Stimulated activated CD4-positive, alpha-beta T cell treated with anti-CD3 and anti-CD28 coated beads, Interleukin-4, amount 100 ng/mL, for 4 hours (primary cell): ENCODE results near the gene ZNF320.
"Not testable (repeated sequence)": the region's sequence is repeated elsewhere in the genome, so short reads cannot be mapped to it uniquely, and the experiment has no call there.

ENCODE experiments used
- DNase-seq, 2 experiments: peaks; one replicate each; pipeline ENCODE4 v3.0.0-alpha.2; 2020

The ZNF320 gene

DNA sequence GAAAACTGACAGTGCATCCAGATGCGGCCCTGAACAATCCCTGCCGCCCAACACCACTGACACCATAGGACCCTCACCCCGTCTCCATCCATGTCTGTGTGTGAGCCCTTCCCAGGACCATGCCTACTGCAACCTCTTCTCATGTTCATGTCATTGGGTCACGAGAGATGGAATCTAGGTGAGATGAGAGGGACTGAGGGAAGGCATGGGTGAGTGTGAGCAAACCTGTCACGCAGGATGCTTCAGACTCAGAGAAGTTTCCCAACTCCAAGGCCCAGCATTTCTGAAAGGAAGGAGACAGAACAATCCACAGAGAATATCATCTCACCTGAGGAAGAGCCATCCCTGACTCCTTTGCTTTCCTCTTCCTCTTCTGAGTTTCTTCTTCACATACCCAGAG is 20.1 kb upstream of the ZNF320 start:
- DNase-seq = no peak

DNA sequence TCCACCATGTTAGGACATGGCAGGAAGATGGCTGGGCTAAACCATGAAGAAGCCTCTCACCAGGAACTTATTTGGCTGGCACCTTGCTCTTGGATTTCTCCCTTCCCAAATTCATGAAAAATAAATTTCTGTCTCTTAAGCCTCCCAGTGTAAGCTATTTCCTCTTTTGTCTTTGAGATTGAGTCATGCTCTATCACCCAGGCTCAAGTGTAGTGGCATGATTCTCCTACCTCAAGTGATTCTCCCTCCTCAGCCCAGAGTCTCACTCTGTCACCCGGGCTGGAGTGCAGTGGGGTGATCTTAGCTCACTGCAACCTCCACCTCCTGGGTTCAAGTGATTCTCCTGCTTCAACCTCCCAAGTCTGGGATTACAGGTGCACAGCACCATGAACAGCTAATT is 13.2 kb upstream of the ZNF320 start:
- DNase-seq = no peak

DNA sequence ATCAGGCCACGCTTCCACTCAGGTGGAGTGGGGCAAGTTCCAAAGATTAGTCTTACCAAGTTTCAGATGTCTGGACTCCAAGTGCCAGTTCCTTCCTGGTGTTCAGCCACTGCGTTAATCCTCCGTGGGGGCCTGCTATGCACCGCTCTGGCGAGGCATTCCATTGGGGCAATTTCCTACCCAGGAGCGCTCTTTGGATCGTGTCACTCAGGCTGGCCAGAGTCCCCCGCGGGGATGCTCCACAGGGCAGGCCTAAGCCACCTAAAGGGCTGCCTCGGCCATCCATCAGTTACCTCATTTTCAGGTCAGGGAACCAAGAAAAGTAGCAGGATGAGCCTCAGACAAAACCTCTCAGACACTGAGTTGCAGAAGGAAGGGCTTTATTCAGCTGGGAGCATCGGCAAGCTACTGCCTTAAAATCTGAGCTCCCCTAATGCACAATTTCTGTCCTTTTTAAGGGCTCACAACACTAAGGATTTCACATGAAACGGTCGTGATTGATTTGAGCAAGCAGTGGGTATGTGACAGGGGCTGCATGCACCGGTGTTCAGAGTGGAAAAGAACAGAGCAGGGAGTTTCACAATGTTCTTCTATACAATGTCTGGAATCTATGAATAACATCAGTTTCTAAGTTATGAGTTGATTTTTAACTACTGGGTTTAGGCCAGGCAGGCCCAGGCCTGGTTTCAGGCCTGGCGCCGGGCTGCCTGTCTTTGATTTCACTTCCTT is 6.8 kb upstream of the ZNF320 start:
- DNase-seq = not testable (repeated sequence)

DNA sequence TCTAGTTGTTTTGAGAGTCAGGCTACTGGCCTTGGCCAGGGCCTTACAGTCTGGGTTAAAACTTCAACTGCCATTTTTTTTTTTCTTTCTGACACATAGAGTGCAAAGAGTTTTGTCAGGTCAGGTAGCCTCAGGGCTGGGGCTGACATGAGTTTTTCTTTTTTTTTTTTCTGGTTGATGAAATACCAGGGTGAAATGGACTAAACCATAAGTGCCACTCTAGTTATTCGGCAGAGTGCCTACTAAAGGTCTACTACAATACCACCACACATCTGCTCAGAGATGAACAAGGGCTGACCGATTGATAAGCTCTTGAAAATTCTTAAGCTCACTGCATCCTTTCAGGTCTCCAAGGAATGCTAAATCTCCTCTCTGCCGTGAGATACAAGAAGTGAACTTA is 4.4 kb upstream of the ZNF320 start:
- DNase-seq = no peak

DNA sequence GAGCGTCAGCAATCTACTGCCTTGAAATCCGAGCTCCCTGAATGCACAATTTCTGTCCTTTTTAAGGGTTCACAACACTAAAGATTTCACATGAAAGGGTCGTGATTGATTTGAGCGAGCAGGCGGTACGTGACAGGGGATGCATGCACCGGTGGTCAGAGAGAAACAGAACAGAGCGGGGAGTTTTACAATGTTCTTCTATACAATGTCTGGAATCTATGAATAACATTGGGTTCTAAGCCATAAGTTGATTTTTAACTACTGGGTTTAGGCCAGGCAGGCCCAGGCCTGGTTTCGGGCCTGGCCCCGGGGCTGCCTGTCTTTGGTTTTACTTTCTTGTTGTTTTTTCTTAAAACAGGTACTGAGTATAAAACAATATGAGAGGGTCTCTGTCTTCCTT is 1.2 kb upstream of the ZNF320 start:
- not testable (repeated sequence) for DNase-seq

DNA sequence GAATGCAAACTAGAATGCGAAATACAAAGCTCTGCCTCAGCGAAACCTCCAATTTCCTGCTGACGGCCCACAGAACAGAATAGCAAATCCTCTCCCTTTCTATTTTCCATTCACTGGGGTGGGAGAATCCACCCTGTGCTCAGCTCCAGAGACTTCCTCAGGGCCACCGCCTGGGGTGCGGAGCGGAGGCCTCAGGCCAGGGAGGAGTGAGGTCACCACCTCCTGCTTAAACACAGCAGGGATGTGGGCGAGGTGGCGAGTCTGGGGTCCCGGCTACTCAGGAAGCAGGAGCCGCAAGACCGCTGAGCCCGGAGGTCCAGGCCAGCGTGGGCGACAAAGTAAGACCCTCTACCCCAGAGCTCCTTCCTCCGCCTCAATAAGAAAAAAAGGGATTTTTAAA is 666 bp upstream of the ZNF320 start:
- no peak for DNase-seq

DNA sequence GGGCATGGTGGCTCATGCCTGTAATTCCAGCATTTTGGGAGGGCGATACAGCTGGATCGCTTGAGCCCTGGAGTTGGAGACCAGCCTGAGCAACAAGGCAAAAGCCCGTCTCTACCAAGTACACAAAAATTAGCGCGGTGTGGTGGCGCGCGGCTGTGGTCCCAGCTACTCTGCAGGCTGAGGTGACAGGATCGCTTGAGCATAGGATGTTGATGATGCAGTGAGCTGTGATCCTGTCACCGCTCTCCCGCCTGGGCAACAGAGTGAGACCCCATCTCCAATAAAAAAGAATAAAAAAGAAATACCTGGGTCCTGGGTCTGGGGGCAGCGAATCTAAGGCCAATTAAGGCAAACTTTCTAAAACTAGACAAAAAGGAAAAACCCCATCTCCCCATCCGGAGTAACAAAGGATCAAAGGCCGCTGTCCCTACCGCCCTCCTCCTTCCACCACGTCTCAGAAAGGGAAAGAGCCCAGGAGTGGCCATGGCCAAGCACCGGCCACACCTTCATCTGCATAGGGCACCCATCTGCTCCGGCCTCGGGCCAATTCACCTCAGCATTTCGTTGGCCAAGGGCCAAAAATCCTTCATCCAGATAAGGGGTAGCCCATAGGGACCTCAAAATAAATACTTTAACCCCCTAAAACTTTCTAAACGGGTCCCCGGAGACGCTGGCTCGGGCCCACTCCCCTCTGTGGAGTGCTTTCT is 851 bp downstream of the ZNF320 start:
- no peak for DNase-seq

DNA sequence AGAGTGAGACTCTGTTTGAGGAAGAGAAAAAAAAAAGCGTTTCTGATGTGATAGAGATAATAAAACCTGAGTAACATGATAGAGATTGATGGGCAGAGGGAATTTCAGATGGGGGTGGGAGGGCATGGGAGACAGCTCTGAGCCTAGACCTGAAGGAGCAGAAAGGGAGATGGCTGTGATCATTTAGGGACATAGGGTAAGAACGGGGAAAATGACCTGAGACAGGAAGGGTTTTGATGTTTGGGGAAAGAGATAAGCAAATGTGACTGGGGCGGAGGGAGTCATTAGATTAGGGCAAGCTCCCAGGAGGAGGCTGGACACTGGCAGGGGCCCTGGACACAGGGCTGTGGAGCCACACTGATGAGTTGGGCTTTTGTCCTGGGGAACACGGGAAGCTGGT is 6.1 kb downstream of the ZNF320 start:
- DNase-seq = no peak

DNA sequence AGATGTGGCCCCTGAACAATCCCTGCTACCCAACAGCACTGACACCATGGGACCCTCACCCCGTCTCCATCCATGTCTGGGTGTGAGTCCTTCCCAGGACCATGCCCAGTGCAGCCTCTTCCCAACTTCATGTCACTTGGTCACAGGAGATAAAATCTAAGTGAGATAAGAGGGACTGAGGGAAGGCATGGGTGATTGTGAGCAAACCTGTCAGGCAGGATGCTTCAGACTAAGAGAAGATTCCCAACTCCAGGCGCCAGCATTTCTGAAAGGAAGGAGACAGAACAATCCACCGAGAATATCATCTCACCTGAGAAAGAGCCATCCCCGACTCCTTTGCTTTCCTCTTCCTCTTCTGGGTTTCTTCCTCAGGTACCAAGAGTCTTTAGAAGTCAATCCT is 7.5 kb downstream of the ZNF320 start:
- DNase-seq = no peak

DNA sequence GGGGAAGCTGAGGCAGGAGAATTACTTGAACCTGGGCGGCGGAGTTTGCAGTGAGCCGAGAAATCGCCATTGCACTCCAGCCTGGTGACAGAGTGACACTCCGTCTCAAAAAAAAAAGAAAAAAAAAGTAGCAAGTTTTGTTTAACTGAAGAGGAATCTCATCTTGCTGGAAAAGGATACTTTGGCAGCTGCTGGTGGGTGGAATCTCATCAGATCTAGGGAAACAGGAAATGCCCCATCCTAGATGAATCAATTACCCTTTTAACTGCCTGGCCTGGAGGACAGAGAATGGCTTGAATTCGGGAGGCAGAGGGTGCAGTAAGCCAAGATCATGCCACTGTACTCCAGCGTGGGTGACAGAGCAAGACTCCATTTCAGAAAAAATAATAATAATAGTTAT is 8.4 kb downstream of the ZNF320 start:
- no peak for DNase-seq

DNA sequence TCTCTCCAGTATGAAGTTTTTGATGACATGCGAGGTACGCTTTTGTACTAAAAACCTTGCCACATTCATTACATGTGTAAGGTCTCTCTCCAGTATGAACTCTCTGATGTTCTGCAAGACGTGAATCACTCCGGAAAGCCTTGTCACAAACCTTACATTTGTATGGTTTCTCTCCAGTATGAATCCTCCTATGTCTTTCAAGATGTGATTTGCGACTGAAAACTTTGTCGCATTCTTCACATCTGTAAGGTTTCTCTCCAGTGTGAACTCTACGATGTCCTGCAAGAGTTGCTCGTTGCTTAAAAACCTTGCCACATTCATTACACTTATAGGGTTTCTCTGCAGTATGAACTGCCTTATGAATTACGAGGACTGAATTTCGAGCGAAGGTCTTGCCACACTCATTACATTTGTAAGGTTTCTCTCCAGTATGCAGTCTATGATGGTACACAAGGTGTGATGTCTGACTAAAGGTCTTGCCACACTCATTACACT is 16.5 kb downstream of the ZNF320 start:
- no peak for DNase-seq

DNA sequence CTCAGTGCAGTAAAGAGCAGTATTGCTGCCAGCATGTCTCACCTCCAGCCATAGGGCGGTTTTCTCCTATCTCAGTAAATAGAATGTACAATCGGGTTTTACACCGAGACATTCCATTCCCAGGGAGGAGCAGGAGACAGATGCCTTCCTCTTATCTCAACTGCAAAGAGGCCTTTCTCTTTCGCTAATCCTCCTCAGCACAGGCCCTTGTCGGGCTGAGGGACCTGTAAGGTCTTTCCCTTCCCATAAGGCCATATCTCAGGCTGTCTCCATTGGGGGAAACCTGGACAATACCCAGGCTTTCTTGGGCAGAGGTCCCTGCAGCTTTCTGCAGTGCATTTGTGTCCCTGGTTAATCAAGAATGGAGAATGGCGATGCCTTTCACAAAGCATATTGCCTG is 24.4 kb downstream of the ZNF320 start:
- not testable (repeated sequence) for DNase-seq

DNA sequence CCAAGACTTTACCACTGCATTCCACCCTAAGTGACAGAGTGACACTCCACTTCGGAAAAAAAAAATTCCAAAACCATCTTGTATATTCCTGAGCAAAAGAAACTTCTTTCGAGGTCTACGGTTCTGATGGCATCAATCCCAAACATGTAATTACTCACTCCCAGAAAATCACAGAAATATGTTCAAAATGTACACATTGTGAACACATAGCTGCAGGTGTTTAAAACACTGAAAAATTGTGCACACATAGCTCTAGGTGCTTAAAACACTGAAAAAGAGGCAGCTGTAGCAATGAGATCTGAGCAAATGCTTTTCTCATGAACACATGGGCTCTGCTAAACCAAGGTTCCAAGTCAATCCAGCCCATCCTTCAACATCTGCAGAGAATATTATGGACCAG is 26.0 kb downstream of the ZNF320 start:
- DNase-seq = no peak

DNA sequence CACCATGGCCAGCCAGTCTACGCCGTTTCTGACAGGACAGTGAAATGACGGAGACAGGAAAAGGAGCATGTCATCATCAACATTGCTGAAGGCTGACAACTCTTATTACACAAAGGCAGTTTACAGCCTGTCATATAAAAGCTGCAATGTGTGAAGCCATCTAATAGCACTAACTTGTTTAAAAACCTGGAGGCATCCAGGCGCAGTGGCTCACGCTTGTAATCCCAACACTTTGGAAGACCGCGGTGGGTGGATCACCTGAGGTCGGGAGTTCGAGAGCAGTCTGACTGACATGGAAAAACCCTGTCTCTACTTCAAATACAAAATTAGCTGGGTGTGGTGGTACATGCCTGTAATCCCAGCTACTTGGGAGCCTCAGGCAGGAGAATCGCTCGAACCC is 29.4 kb downstream of the ZNF320 start:
- DNase-seq = not testable (repeated sequence)

DNA sequence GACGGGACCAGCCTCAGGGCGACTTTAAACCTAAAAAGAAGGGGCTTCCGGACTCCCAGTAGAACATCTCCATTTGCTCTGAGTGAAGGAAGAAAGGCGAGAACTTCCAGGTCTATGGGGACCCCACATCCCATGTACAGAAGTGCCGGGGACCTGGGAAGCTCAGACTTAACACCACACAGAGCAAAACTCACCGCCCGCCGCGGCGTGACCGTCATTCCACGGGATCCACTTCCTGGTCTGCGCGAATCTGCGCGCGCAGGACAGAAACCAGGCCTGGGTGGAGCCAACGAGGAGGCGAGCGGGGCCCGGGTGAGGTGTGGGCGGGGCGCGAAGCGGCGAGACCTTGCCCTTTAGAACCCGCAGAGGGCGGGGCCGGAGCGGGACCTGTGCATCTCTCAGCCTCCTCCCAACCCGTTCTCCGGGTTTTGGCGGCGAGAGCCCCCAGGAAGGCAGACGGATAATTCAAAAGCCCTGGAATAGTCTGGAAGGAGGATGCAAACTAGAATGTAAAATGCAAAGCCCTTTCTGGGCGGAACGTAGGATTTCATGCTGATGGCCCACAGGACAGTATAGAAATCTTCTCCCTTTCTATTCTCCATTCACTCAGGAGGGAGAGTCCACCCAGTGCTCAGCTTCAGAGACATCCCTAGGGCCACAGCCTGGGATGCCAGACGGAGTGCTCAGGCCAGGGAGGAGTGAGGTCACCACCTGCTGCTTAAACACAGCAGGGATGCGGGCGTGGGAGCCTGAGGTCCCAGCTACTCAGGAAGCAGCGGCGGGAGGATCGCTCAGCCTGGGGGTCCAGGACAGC is 39.9 kb downstream of the ZNF320 start, which contains the start of gene ZNF468:
Gene ZNF468 (minus strand): TSS at position 242 of the 814 bp plus-strand sequence. CDS start 3,347 bp downstream, outside the sequence.
- DNase-seq = peak; percentile 61 to 68

DNA sequence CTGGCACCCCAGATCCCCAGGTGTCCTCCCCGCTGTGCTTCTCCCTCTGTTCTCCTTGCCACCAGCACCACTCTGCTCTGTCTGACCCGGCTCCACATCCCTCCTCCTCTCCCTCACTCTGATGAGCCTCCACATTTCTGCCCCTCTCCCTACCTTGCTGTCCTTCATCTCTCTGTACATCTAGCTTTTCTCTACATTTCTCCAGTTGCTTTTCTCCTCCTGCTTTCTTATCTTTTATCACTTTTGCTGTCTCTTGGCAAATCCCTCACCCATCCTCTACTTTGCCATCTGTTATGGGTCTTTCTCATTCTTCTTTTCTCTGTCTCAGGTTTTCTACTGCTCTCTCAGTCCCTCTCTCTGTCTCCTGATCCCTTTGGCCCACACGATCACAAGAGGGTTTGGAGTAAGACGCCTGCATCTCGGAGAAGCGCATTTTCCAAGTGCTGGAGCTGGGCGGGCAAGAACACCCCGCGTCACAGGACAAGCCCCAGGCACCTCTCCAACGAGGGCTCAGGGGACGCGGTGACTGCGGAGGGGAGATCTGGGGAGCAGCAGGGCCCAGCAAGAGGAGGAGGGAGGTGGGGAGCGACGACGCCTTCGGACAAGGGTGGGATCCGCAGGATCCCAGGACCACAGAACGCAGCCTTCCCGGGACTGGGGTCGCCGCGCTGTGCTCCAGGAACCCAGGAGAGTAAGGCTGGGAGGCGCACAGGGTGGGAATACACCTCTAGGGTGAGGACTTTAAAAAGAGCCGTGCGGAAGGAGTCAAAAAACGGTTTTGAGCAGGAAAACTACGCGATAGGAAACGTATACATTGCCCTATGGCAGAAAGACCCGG is 40.7 kb downstream of the ZNF320 start:
- not testable (repeated sequence) for DNase-seq
